ENCODE measurements around the gene TCTN3. TPM values are rescaled to one million over a fixed set of nuclear protein-coding genes. Genes with fewer than 3 reads are reported as not detected.

Gene TCTN3
- total and polyA plus RNA-seq, 2 of the 13 experiments (the other 11 are each of a cell fraction or from before 2014, with no cell fraction given): 53.3 to 60.0 TPM

GRCh38 chr10:95640891-95641315 lies 52.8 kb downstream of the TCTN3 start (continued):
- no peak for TF ChIP-seq ZNF761 (CRISPR knock-in tag; conservative IDR thresholded peaks at IDR 0.05)
- no peak for TF ChIP-seq ZNF598 (CRISPR knock-in tag; IDR thresholded peaks at IDR 0.05; ENCODE audit: borderline replicate concordance)
- peak; percentile 48; the same call in 1 of the 2 replicates for TF ChIP-seq ZBTB25 (CRISPR knock-in tag; IDR thresholded peaks at IDR 0.05)
- peak; percentile 63; the same call in 1 of the 2 replicates for TF ChIP-seq SMAD3 (CRISPR knock-in tag; IDR thresholded peaks at IDR 0.05)
- TF ChIP-seq ZNF292 (CRISPR knock-in tag; IDR thresholded peaks at IDR 0.05; ENCODE audit: borderline replicate concordance, low read depth): peak; percentile 82; the same call in 1 of the 2 replicates
- no peak for TF ChIP-seq MAFK (conservative IDR thresholded peaks at IDR 0.05 in 1 of 2, IDR thresholded peaks at IDR 0.05 in 1 of 2; ENCODE audit: low read length in 2 of 2)
- peak; percentile 41; the same call in 1 of the 2 replicates for TF ChIP-seq JUNB (CRISPR knock-in tag; IDR thresholded peaks at IDR 0.05; ENCODE audit: borderline replicate concordance)
- peak; percentile 59; the same call in 1 of the 2 replicates for TF ChIP-seq ZMAT3 (CRISPR knock-in tag; conservative IDR thresholded peaks at IDR 0.05)
- peak; percentile 53; the same call in 1 of the 2 replicates for TF ChIP-seq ZKSCAN1 (IDR thresholded peaks at IDR 0.05; ENCODE audit: low read length)
- TF ChIP-seq, protein P1, sequence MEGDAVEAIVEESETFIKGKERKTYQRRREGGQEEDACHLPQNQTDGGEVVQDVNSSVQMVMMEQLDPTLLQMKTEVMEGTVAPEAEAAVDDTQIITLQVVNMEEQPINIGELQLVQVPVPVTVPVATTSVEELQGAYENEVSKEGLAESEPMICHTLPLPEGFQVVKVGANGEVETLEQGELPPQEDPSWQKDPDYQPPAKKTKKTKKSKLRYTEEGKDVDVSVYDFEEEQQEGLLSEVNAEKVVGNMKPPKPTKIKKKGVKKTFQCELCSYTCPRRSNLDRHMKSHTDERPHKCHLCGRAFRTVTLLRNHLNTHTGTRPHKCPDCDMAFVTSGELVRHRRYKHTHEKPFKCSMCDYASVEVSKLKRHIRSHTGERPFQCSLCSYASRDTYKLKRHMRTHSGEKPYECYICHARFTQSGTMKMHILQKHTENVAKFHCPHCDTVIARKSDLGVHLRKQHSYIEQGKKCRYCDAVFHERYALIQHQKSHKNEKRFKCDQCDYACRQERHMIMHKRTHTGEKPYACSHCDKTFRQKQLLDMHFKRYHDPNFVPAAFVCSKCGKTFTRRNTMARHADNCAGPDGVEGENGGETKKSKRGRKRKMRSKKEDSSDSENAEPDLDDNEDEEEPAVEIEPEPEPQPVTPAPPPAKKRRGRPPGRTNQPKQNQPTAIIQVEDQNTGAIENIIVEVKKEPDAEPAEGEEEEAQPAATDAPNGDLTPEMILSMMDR (CRISPR knock-in tag; IDR thresholded peaks at IDR 0.05): 0 out of 2 replicates have a peak, but pooled peaks have one; percentile 24
- TF ChIP-seq SMAD9 (CRISPR knock-in tag; IDR thresholded peaks at IDR 0.05): no peak
- no peak for TF ChIP-seq BRCA1 (CRISPR knock-in tag; IDR thresholded peaks at IDR 0.05)
- TF ChIP-seq FOXK2 (IDR thresholded peaks at IDR 0.05): no peak
- peak; percentile 97 for TF ChIP-seq HOXD1 (CRISPR knock-in tag; IDR thresholded peaks at IDR 0.05)
- TF ChIP-seq ZNF205 (CRISPR knock-in tag; IDR thresholded peaks at IDR 0.05): no peak
- TF ChIP-seq ZBED4 (CRISPR knock-in tag; IDR thresholded peaks at IDR 0.05; ENCODE audit: borderline replicate concordance): peak; percentile 44; the same call in 1 of the 2 replicates
- 0 out of 2 replicates have a peak, but pooled peaks have one; percentile 40 for TF ChIP-seq ZNF256 (CRISPR knock-in tag; conservative IDR thresholded peaks at IDR 0.05)
- TF ChIP-seq ZBTB39 (CRISPR knock-in tag; IDR thresholded peaks at IDR 0.05): no peak
- no peak for TF ChIP-seq CREB1 (IDR thresholded peaks at IDR 0.05)
- TF ChIP-seq CREB1 (CRISPR knock-in tag; IDR thresholded peaks at IDR 0.05): no peak
- no peak for TF ChIP-seq POLR2AphosphoS2 (IDR thresholded peaks at IDR 0.05; ENCODE audit: low read depth, low read length)
- 0 out of 2 replicates have a peak, but pooled peaks have one; percentile 34 for TF ChIP-seq TFDP2 (CRISPR knock-in tag; IDR thresholded peaks at IDR 0.05)

Measured in HepG2 (cell line).